DMS79 (cell line): Measurements from ENCODE around the gene HELZ2.

ENCODE experiments used
- DNase-seq: peaks from one replicate; lab custom pipeline; 2025; lab: John Stamatoyannopoulos, UW

Gene HELZ2

GRCh38 chr20:63598479-63599395, 24.7 kb upstream of the HELZ2 start:
- DNase-seq = no peak

GRCh38 chr20:63597651-63598478, 23.8 kb upstream of the HELZ2 start:
- no peak for DNase-seq

GRCh38 chr20:63596423-63596822, 22.4 kb upstream of the HELZ2 start:
- no peak for DNase-seq

GRCh38 chr20:63595416-63596127, 21.5 kb upstream of the HELZ2 start:
- no peak for DNase-seq

- no peak for DNase-seq
Observed at GRCh38 chr20:63594043-63594561, 20.1 kb upstream of the HELZ2 start.

- no peak for DNase-seq
Observed at GRCh38 chr20:63592661-63593060, 18.6 kb upstream of the HELZ2 start.

- no peak for DNase-seq
Observed at GRCh38 chr20:63591786-63592355, 17.8 kb upstream of the HELZ2 start.

- no peak for DNase-seq
Observed at GRCh38 chr20:63591147-63591533, 17.1 kb upstream of the HELZ2 start.

- DNase-seq = no peak
Observed at GRCh38 chr20:63590218-63591146, 16.4 kb upstream of the HELZ2 start.

GRCh38 chr20:63589261-63590217, 15.5 kb upstream of the HELZ2 start:
- DNase-seq = no peak

GRCh38 chr20:63588641-63589041, 14.6 kb upstream of the HELZ2 start:
- no peak for DNase-seq

- DNase-seq = no peak
Observed at GRCh38 chr20:63587776-63588591, 13.9 kb upstream of the HELZ2 start.

- no peak for DNase-seq
Observed at GRCh38 chr20:63587256-63587655, 13.2 kb upstream of the HELZ2 start.

GRCh38 chr20:63586797-63587196, 12.8 kb upstream of the HELZ2 start:
- no peak for DNase-seq

- DNase-seq = no peak
Observed at GRCh38 chr20:63585616-63586565, 11.9 kb upstream of the HELZ2 start.

- DNase-seq = no peak
Observed at GRCh38 chr20:63582382-63583063, 8.5 kb upstream of the HELZ2 start.
